ENCODE results near the gene SORCS1. TPM values are rescaled to one million over a fixed set of nuclear protein-coding genes. Genes with fewer than 3 reads are reported as not detected.

SORCS1 gene
- total RNA-seq, 1 donor from 2014 or later: 1.7 TPM

- intact Hi-C loops (cut with DNase I): no loop called here
- no peak for ATAC-seq (ENCODE audit: poor library complexity)
- no peak for DNase-seq
Measured at GRCh38 chr10:106873770-106874603, 290.5 kb downstream of the SORCS1 start.

- no peak for DNase-seq
- intact Hi-C loops (cut with DNase I): no loop called here
- ATAC-seq (ENCODE audit: poor library complexity): no peak
Measured at GRCh38 chr10:106872176-106872575, 292.3 kb downstream of the SORCS1 start.

GRCh38 chr10:106866244-106866845, 298.2 kb downstream of the SORCS1 start:
- no peak for DNase-seq
- no peak for ATAC-seq (ENCODE audit: poor library complexity)

GRCh38 chr10:106864031-106864430, 300.5 kb downstream of the SORCS1 start:
- intact Hi-C loops (cut with DNase I): no loop called here
- ATAC-seq (ENCODE audit: poor library complexity): no peak
- DNase-seq: no peak

More at GRCh38 chr10:106866244-106866845, 298.2 kb downstream of the SORCS1 start:
- intact Hi-C loops (cut with DNase I): no loop called here

- intact Hi-C loops (cut with DNase I): no loop called here
- ATAC-seq (ENCODE audit: poor library complexity) (no peak), DNase-seq (no peak)
Measured at GRCh38 chr10:106863549-106863948, 301.0 kb downstream of the SORCS1 start.

GRCh38 chr10:106859892-106860652, 304.4 kb downstream of the SORCS1 start:
- ATAC-seq (ENCODE audit: poor library complexity) (no peak), DNase-seq (no peak)
- intact Hi-C loops (cut with DNase I): no loop called here

- DNase-seq: no peak
- intact Hi-C loops (cut with DNase I): no loop called here
- no peak for ATAC-seq (ENCODE audit: poor library complexity)
Measured at GRCh38 chr10:106857728-106858127, 306.8 kb downstream of the SORCS1 start.

- intact Hi-C loops (cut with DNase I): no loop called here
- ATAC-seq (ENCODE audit: poor library complexity) (no peak), DNase-seq (no peak)
Measured at GRCh38 chr10:106857213-106857612, 307.3 kb downstream of the SORCS1 start.

- DNase-seq (no peak), ATAC-seq (ENCODE audit: poor library complexity) (no peak)
- intact Hi-C loops (cut with DNase I): no loop called here
Measured at GRCh38 chr10:106836933-106837663, 327.4 kb downstream of the SORCS1 start.

- intact Hi-C loops (cut with DNase I): no loop called here
- ATAC-seq (ENCODE audit: poor library complexity) (no peak), DNase-seq (no peak)
Measured at GRCh38 chr10:106832846-106833245, 331.7 kb downstream of the SORCS1 start.

GRCh38 chr10:106830471-106830870, 334.0 kb downstream of the SORCS1 start:
- no peak for ATAC-seq (ENCODE audit: poor library complexity)
- intact Hi-C loops (cut with DNase I): no loop called here

GRCh38 chr10:106830006-106830405, 334.5 kb downstream of the SORCS1 start:
- ATAC-seq (ENCODE audit: poor library complexity) (no peak), DNase-seq (no peak)
- intact Hi-C loops (cut with DNase I): no loop called here

More at GRCh38 chr10:106830471-106830870, 334.0 kb downstream of the SORCS1 start:
- DNase-seq: no peak

GRCh38 chr10:106826716-106827115, 337.8 kb downstream of the SORCS1 start:
- DNase-seq (no peak), ATAC-seq (ENCODE audit: poor library complexity) (no peak)
- intact Hi-C loops (cut with DNase I): no loop called here

- no peak for ATAC-seq (ENCODE audit: poor library complexity)
- intact Hi-C loops (cut with DNase I): no loop called here
Measured at GRCh38 chr10:106825576-106826364, 338.7 kb downstream of the SORCS1 start.

GRCh38 chr10:106820579-106820978, 343.9 kb downstream of the SORCS1 start:
- no peak for ATAC-seq (ENCODE audit: poor library complexity)
- intact Hi-C loops (cut with DNase I): no loop called here

More at GRCh38 chr10:106825576-106826364, 338.7 kb downstream of the SORCS1 start:
- no peak for DNase-seq

GRCh38 chr10:106819490-106819889, 345.0 kb downstream of the SORCS1 start:
- ATAC-seq (ENCODE audit: poor library complexity): no peak
- intact Hi-C loops (cut with DNase I): no loop called here
- no peak for DNase-seq

More at GRCh38 chr10:106820579-106820978, 343.9 kb downstream of the SORCS1 start:
- no peak for DNase-seq

GRCh38 chr10:106816318-106817085, 348.0 kb downstream of the SORCS1 start:
- no peak for ATAC-seq (ENCODE audit: poor library complexity)
- no peak for DNase-seq
- intact Hi-C loops (cut with DNase I): no loop called here

All from Right ventricle myocardium superior (tissue), 1 donor.